ENCODE measurements around the gene OR2V2. TPM values are rescaled to one million over a fixed set of nuclear protein-coding genes. Genes with fewer than 3 reads are reported as not detected.

The OR2V2 gene
- total RNA-seq, 1 experiment from 2014 or later, result not detected

- DNase-seq (ENCODE audit: low spot score), result no peak
Measured at GRCh38 chr5:181142054-181142453, 5.3 kb upstream of the OR2V2 start.

- no peak for DNase-seq (ENCODE audit: low spot score)
Measured at GRCh38 chr5:181145133-181145532, 2.3 kb upstream of the OR2V2 start.

- DNase-seq (ENCODE audit: low spot score), result no peak
Measured at GRCh38 chr5:181149355-181149754, 2.0 kb downstream of the OR2V2 start.

- no peak for DNase-seq (ENCODE audit: low spot score)
Measured at GRCh38 chr5:181149806-181150733, 2.7 kb downstream of the OR2V2 start.

- DNase-seq (ENCODE audit: low spot score), result no peak
Measured at GRCh38 chr5:181151146-181151545, 3.8 kb downstream of the OR2V2 start.

- peak; percentile 26 for DNase-seq (ENCODE audit: low spot score)
Measured at GRCh38 chr5:181152406-181152805, 5.0 kb downstream of the OR2V2 start.

GRCh38 chr5:181153814-181154213 lies 6.4 kb downstream of the OR2V2 start:
- no peak for DNase-seq (ENCODE audit: low spot score)

- no peak for DNase-seq (ENCODE audit: low spot score)
Measured at GRCh38 chr5:181156758-181157157, 9.4 kb downstream of the OR2V2 start.

GRCh38 chr5:181158869-181159268 lies 11.5 kb downstream of the OR2V2 start:
- DNase-seq (ENCODE audit: low spot score), result no peak

- peak; percentile 94 for DNase-seq (ENCODE audit: low spot score)
Measured at GRCh38 chr5:181159286-181160151, 12.1 kb downstream of the OR2V2 start.

- DNase-seq (ENCODE audit: low spot score), result peak; percentile 28
Measured at GRCh38 chr5:181160152-181160754, 12.9 kb downstream of the OR2V2 start.

GRCh38 chr5:181160755-181161533 lies 13.6 kb downstream of the OR2V2 start:
- DNase-seq (ENCODE audit: low spot score), result peak; percentile 43

- DNase-seq (ENCODE audit: low spot score), result no peak
Measured at GRCh38 chr5:181161534-181162175, 14.3 kb downstream of the OR2V2 start.

GRCh38 chr5:181163487-181164075 lies 16.2 kb downstream of the OR2V2 start:
- no peak for DNase-seq (ENCODE audit: low spot score)

- no peak for DNase-seq (ENCODE audit: low spot score)
Measured at GRCh38 chr5:181164076-181164952, 16.9 kb downstream of the OR2V2 start.

GRCh38 chr5:181166812-181167733 lies 19.7 kb downstream of the OR2V2 start:
- no peak for DNase-seq (ENCODE audit: low spot score)

GRCh38 chr5:181167814-181168488 lies 20.6 kb downstream of the OR2V2 start:
- DNase-seq (ENCODE audit: low spot score), result peak; percentile 56
